Right lobe of liver (tissue), 6 donors: ENCODE data around the gene GAD2. TPM values are rescaled to one million over a fixed set of nuclear protein-coding genes. Genes with fewer than 3 reads are reported as not detected.

Experiments used
- ATAC-seq, 4 donors: fragments of 200-7000 bp; cut with Tn5 transposase; one replicate each; pipeline ENCODE4 v1.9.1; 2020; ENCODE audit warnings: mild to moderate bottlenecking in 4 of 4, moderate library complexity in 4 of 4
- DNase-seq, 3 donors: peaks; one replicate each; pipeline ENCODE4 v3.0.0-alpha.2; 2020
- H3K27ac ChIP-seq, 3 donors: fragments of 200-600 bp; one replicate each; pipeline ENCODE4 v1.8.0; 2022
- H3K27me3 ChIP-seq, 2 donors: fragments of 200-600 bp; one replicate each; pipeline ENCODE4 v1.8.0; 2022
- H3K36me3 ChIP-seq, 4 donors: fragments of 200-600 bp; sonication (generic) in 1 of 4; one replicate each; pipeline versions ENCODE4 v1.5.1 to v1.8.0; 2017 to 2022; ENCODE audit warnings: control low read depth in 1 of 4
- H3K4me1 ChIP-seq, 4 donors: fragments of 200-600 bp; sonication (generic) in 1 of 4; one replicate each; pipeline versions ENCODE4 v1.5.1 to v1.8.0; 2017 to 2022; ENCODE audit warnings: control low read depth in 1 of 4
- H3K4me3 ChIP-seq, 3 donors: fragments of 200-600 bp; one replicate each; pipeline ENCODE4 v1.8.0; 2022
- H3K9me3 ChIP-seq, 4 donors: fragments of 200-600 bp; sonication (generic) in 1 of 4; one replicate each; pipeline versions ENCODE4 v1.5.1 to v1.8.0; 2017 to 2022; ENCODE audit warnings: control low read depth in 1 of 4
- CTCF ChIP-seq, 4 donors: fragments of 200-600 bp in 3 of 4; fragments of 450-650 bp in 1 of 4; IDR thresholded peaks; one replicate each; pipeline versions ENCODE4 v1.5.1 to v1.8.0; 2016 to 2022; ENCODE audit warnings: antibody characterized with exemption in 4 of 4, mild to moderate bottlenecking in 2 of 4
- POLR2A ChIP-seq: fragments of 450-650 bp; IDR thresholded peaks from one replicate; pipeline ENCODE4 v1.6.1; 2017; ENCODE audit warnings: antibody characterized with exemption, mild to moderate bottlenecking
- WGBS: methylation state at CpG from one replicate; pipeline ENCODE4 v1.1.6; 2018; ENCODE audit warnings: low coverage, low lambda C conversion rate; ENCODE audit not compliant: insufficient coverage; ENCODE audit errors: missing lambda C conversion rate; 5-methylcytosine and 5-hydroxymethylcytosine counted together
- intact Hi-C, 2 donors: fragments of 100-400 bp; cut with DNase I; formaldehyde crosslinking; loops; one replicate each; pipeline versions ENCODE4 v1.11.2 to v1.14.1; 2022
- total RNA-seq, 6 experiments: library from RNA; depleted of rRNA in 2 of 6; stranded (reverse); fragments of >200 nt in 2 of 6; fragmentation: NEBNext Ultra II Directional in 3 of 6; extraction: Animal tissue kit (Norgen Biotek cat#: 25700) in 3 of 6; gene quantifications; one replicate each; pipeline versions ENCODE4 v1.1.0 to v1.2.4, GENCODE V29; 2016 to 2023
- donor health status: DM: no; HTN: yes; CAD: no.
- donor health status: DM: no; HTN: no; CAD: no.
- donor health status: DM: no; HTN: no; CAD: no.
- donor health status: DM: no; HTN: yes; CAD: no.
- donor health status: DM: no; HTN: yes; CAD: no.

The GAD2 gene
- total RNA-seq, 6 experiments from 2014 or later: not detected

DNA sequence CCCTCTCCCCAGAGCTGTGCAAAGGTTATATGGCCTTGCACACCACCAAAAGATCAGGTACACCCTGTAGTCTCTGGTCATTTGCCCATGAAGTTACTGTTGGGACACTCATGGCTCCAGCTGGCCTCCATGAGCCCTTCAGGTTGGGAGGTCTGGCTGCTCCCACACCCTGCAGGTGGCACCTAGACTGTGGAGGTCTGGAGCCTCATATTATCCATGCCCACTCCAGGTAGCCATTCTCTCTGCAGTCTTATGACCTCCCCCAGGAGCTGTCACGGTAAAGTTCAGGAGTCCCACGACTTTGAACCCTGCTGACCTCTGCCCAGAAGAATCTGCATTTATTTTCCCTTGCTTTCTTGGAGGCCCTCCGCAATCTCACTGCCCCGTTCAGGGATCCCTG, 39.2 kb upstream of the GAD2 start:
- H3K27ac ChIP-seq: no peak overlapping the region
- ATAC-seq (no peak), DNase-seq (no peak)
- 67% methylated on average over 4 of the region's 4 CpGs for whole genome bisulfite sequencing
- no peak for TF ChIP-seq CTCF (IDR thresholded peaks at IDR 0.05)
- no peak for TF ChIP-seq POLR2A
- no peaks in the 10 kb centered on the region for H3K27me3 ChIP-seq
- H3K4me3 ChIP-seq: no peak overlapping the region
- H3K36me3 ChIP-seq: no peaks in the 10 kb centered on the region
- no peaks in the 10 kb centered on the region for H3K4me1 ChIP-seq
- no peaks in the 10 kb centered on the region for H3K9me3 ChIP-seq
- intact Hi-C loops: no loop called here

DNA sequence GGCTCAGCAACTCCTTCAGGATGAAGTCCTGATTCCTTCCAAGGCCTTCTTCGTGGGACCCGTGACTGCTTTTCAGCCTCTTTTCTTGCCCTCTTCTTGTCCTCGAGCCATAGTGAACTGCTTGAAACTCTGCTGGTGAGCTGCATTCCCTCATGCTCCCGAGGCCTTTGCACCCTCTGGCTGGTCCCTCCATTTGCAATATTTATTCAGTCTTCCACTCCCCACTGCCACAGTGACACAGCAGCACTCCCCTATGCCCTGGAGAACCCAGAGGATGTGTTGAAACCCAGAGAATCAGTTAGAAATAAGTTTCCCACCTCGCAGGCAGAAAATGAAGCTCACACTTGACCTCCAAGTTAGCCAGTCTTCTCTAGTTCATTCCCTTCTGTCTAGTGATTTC, 22.3 kb upstream of the GAD2 start:
- Histone ChIP-seq H3K4me1 (no peaks in the 10 kb centered on the region), H3K36me3 (no peaks in the 10 kb centered on the region), H3K27me3 (no peaks in the 10 kb centered on the region), H3K9me3 (no peaks in the 10 kb centered on the region), H3K4me3 (no peak overlapping the region), H3K27ac (no peak overlapping the region)
- 52% methylated on average over 5 of the region's 5 CpGs for WGBS
- intact Hi-C loops: no loop called here
- TF ChIP-seq POLR2A (no peak), CTCF (IDR thresholded peaks at IDR 0.05) (no peak)
- no peak for ATAC-seq
- DNase-seq: no peak

GRCh38 chr10:26197248-26197647, 19.3 kb upstream of the GAD2 start:
- TF ChIP-seq POLR2A: no peak
- TF ChIP-seq CTCF (IDR thresholded peaks at IDR 0.05): no peak
- ATAC-seq (peak in 1 of 4 donors; percentile 17), DNase-seq (no peak)
- H3K27ac ChIP-seq: no peak overlapping the region
- intact Hi-C loops: no loop called here
- no peaks in the 10 kb centered on the region for H3K4me1 ChIP-seq
- WGBS: 64% methylated on average over 2 of the region's 2 CpGs
- no peaks in the 10 kb centered on the region for H3K27me3 ChIP-seq
- no peaks in the 10 kb centered on the region for H3K36me3 ChIP-seq
- H3K4me3 ChIP-seq: no peak overlapping the region
- no peaks in the 10 kb centered on the region for H3K9me3 ChIP-seq

- WGBS: 54% methylated on average over 8 of the region's 9 CpGs
- no peaks in the 10 kb centered on the region for H3K36me3 ChIP-seq
- intact Hi-C loops: no loop called here
- TF ChIP-seq CTCF (IDR thresholded peaks at IDR 0.05) (no peak), POLR2A (no peak)
- no peak overlapping the region for H3K27ac ChIP-seq
- H3K4me3 ChIP-seq: no peak overlapping the region
- ATAC-seq (peak in 3 of 4 donors; percentile 23 to 69 (median 63)), DNase-seq (no peak)
- no peaks in the 10 kb centered on the region for H3K27me3 ChIP-seq
- no peaks in the 10 kb centered on the region for H3K4me1 ChIP-seq
- no peaks in the 10 kb centered on the region for H3K9me3 ChIP-seq
Observed at GRCh38 chr10:26198119-26198518, 18.5 kb upstream of the GAD2 start.

- Histone ChIP-seq H3K36me3 (no peaks in the 10 kb centered on the region), H3K9me3 (no peaks in the 10 kb centered on the region), H3K4me3 (no peak overlapping the region), H3K27me3 (no peaks in the 10 kb centered on the region), H3K4me1 (no peaks in the 10 kb centered on the region), H3K27ac (no peak overlapping the region)
- no peak for TF ChIP-seq POLR2A
- TF ChIP-seq CTCF (IDR thresholded peaks at IDR 0.05): no peak
- DNase-seq: no peak
- ATAC-seq: no peak
- WGBS: 43% methylated on average over 4 of the region's 4 CpGs
- intact Hi-C loops: no loop called here
Observed at GRCh38 chr10:26199841-26200240, 16.7 kb upstream of the GAD2 start.
